GM19025 (cell line): ENCODE results near the gene PPFIA2.

ENCODE experiments used
- ATAC-seq: cut with Tn5 transposase; IDR thresholded peaks from one replicate; pipeline ENCODE4 v1.9.1; 2021; ENCODE audit warnings: mild to moderate bottlenecking, low read depth, moderate library complexity; ENCODE audit not compliant: unreplicated experiment

The PPFIA2 gene

GRCh38 chr12:81570234-81570633, 188.9 kb downstream of the PPFIA2 start:
- no peak for ATAC-seq

DNA sequence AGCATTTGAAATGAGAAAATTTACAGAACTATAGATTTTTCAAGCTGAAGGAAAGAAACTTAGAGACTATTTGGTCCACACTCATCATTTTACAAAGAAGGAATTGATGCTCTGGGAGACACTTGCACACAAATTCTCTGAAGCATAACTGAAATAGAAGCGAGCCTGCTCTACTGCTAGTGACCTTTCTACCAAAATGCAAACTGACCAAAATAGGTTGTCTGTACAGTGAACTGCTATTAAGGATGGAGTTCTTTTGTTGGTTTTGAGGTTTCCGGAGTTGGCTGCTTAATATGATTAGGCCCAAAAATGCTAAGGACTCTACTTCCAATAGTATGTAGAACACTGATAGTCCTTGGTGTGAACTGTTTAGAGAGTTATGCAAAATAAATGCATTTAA, 194.9 kb downstream of the PPFIA2 start:
- no peak for ATAC-seq

- no peak for ATAC-seq
Measured at GRCh38 chr12:81558031-81558430, 201.1 kb downstream of the PPFIA2 start.

DNA sequence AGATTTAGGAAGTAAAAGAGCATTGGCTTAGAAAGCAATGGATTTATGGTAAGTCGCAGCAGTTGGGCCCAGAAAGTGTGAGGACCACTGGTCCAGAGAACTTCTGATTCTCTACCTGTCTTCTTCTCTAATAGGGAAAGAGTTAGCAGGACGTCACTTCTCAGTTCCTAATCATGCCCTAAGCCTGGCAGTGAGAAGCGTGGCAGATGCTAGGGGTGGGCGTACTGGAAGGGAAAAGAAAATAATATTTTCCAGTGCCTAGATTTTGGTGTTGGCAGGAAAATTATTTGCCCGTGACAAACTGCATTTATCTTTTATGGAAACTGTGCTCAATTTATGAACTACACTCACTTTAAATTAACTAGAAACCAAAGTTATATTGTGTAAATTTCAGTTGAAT, 212.3 kb downstream of the PPFIA2 start:
- ATAC-seq = no peak

- no peak for ATAC-seq
Measured at GRCh38 chr12:81543621-81544139, 215.5 kb downstream of the PPFIA2 start.

DNA sequence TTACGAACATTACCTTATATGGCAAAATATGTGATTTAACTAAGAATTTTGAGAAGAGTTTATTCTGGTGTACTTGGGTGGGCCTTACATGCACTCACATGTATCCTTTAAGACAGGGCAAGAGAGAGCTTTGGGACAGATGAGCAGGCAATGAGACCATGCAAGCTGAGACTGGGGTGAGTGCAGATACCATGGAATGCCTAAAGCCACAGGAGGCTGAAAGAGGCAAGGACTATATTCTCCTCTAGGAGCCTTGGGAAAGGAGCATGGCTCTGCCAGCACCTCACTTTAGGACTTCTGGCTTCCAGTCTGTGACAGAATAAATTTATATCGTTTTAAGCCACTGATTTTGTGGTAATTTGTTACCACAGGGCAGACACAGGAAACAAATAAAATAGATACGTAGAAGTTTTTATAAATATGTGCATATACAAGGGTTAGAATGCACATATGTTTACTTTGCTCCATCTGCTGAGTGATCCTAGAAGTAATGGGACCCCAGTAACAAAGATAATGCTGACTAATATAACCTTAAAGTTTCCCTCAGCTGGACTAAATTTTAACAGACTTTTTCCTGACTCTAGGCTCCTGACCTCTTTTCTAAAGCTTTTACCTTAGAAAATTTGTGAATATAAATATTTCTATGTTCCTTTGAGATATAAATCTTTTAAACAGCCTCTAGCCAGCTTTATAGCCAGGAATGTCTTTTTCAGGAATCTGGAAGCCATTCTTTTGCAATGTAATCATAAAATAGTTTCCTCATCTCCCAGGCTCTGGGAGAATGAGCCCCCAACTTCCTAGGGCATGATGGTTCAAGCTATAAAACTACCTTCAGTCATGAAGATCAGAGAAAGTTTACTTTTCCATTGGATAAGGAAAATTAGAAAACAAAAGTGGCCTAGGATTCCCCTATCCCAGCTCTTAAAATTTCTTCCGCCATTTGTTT, 216.8 kb downstream of the PPFIA2 start:
- ATAC-seq = no peak

DNA sequence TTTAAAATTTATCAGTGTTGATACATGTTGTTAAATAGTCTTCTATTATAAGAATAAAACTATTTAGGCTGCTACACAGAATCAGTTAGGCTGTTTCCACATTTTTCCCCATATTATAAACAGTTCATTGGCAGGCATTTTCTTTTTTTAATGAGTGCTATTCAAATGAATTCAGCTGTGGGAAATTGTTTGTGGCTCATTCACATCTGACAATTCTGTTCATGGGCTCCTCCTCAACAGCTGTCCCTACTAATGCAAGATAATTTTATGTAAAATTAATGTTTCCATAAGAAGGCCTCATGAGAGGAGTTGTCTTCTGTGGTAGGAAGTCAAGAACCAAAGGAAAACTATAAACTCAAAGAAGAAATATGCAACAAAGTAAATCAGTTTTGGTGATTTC, 218.0 kb downstream of the PPFIA2 start:
- ATAC-seq = no peak

- no peak for ATAC-seq
Measured at GRCh38 chr12:81539279-81539678, 219.9 kb downstream of the PPFIA2 start.

DNA sequence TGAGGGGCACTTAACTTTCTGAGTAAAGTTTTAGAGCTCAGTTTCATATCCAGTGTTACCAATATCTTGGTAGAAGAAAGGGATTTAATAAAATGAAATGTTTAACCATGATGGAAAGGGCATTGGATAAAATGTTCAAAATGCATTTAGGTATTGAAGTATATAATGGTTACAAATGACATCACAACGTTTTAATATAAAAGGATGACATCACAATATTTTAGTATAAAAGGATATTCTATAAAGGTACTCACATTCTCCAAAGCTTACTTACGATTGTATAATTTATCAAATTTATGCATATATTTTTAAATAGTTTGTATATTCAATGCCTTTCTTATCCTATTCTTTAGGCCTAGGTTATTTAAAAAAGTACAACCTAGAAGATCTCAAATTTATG, 226.1 kb downstream of the PPFIA2 start:
- no peak for ATAC-seq

DNA sequence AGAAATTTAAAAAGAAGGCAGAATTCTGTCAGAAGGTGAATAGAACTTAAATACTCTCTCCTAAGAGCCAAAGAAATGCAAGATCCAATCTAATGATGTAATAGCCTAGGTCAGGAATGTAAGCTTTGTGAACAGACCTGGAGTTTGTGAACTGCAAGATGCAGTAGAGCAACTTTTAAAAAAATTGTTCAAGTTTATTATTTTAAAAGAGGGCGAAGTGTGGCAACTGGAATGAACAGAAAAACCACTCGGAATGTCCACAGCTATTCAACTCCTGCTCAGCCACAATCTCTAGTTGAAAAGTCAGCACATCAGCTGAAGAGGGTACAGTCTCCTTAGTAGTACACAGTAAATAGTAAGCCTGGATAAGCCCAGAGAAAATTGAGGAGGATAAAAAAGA, 228.8 kb downstream of the PPFIA2 start:
- no peak for ATAC-seq

DNA sequence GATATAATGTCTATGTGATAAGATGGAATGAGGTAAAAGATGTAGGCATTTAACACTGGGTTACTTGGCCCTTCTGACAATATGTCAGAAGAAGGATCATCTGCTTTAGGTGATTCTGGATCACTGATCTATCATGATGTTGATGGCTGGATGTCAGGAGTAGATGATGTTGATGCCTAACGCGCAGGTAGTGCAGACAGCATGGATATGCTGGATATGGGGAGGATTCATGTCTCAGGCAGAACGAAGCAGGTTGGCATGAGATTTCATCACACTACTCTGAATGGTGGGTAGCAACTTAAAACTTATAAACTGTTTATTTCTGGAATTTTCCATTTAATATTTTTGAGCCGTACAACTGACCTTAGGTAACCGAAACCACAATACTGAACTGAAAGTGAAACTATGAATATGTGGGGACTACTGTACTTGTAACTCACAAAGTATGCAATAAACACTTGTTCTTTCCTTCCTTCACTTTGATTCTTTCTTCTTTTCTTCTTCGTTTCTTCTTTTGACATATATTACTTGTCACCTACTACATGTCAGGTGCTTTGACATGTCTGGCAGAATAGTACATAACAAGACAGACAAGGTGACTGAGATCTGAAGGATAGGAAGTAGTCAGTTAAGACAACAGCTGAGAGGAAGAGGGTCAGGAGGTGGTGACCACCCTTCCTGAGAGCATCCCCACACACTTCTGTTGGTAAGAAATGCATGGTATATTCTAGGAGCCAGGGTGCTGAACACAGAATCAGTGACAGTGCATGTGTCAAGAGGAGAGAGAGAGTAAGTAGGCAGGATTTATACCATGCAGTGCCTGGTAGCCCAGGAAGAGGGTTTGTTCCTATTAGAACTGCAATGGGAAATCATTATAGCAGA, 238.8 kb downstream of the PPFIA2 start:
- ATAC-seq = peak; percentile 61

GRCh38 chr12:81518638-81519037, 240.5 kb downstream of the PPFIA2 start:
- no peak for ATAC-seq

- no peak for ATAC-seq
Measured at GRCh38 chr12:81517296-81517695, 241.9 kb downstream of the PPFIA2 start.

DNA sequence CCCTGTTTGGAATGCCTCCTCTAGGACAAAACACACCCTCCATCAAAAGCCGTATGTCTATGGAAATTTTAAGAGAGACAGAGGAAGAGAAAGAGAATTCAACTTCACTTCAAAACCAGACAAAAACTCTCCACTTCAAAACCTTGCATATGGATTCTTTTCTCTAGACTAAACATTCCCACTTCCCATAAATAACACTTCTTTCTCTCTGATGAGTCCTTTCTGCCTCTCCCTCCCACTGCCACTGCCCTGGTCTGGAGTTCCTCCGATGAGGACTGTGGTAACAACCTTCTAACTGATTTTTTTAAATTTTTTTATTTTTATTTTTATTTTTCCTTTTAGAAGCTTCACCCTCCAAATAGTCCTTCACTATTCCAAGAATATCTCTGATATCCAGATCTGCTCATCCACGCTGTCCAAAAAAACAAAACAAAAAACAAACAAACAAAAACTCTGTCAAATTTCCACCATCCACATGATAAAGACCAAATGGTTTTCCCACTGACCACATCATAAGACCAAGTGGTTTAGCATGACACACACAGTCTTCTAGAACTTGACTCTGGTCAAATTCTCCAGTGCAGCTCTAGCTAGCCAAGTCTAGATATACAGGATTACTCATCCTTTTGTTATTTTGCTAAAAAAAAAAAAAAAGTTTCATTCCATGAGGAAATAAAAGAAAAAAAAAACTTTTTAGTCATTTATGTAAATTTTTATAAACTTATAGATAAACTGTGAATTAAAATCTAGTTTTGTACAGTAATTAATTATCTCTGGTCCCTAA, 256.0 kb downstream of the PPFIA2 start:
- no peak for ATAC-seq

GRCh38 chr12:81500788-81501187, 258.4 kb downstream of the PPFIA2 start:
- no peak for ATAC-seq

GRCh38 chr12:81499809-81500208, 259.3 kb downstream of the PPFIA2 start:
- ATAC-seq = no peak

GRCh38 chr12:81492131-81492720, 266.9 kb downstream of the PPFIA2 start:
- no peak for ATAC-seq

DNA sequence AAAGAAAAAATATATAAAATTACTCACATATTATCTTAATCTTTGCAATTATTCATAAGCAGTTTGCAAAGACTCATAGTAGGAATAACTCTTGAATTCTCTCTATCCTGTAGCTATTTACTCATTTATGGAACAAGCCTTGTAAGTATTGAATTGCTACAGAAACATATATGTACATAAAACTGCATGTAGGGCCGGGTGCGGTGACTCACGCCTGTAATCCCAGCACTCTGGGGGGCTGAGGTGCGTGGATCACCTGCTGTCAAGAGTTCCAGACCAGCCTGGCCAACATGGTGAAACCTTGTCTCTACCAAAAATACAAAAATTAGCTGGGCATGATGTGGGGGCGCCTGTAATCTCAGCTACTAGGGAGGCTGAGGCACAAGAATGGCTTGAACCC, 286.2 kb downstream of the PPFIA2 start:
- ATAC-seq = no peak

GRCh38 chr12:81470923-81471322, 288.2 kb downstream of the PPFIA2 start:
- ATAC-seq = no peak

- no peak for ATAC-seq
Measured at GRCh38 chr12:81468206-81468605, 290.9 kb downstream of the PPFIA2 start.
